ENCODE measurements around the gene IER3. TPM values are rescaled to one million over a fixed set of nuclear protein-coding genes. Genes with fewer than 3 reads are reported as not detected.

IER3 gene
- total and polyA plus RNA-seq, 7 experiments from 2014 or later, result 2.2 to 69.9 (median 14.7) TPM

- intact Hi-C loops (cut with micrococcal nuclease), result loop anchor here (10.0 kb wide), 2 partner anchors 337 to 423 kb away; partner anchors contain the start of gene TRIM39 (in 1 of the 2)
- H3K4me3 Mint-ChIP-seq, result peak overlapping the region in 1 of 10 donors; percentile 5
- H3K27me3 Mint-ChIP-seq, result no peaks in the 10 kb centered on the region
- H3K27ac Mint-ChIP-seq, result peak overlapping the region in 5 of 9 donors; percentile 6 to 78 (median 39)
- H3K4me3 ChIP-seq (ENCODE audit: low read length), result no peak overlapping the region
- H3K9me3 Mint-ChIP-seq, result no peaks in the 10 kb centered on the region
- no peaks in the 10 kb centered on the region for H3K27me3 ChIP-seq (ENCODE audit: control insufficient read depth in 2 of 2, insufficient read depth in 2 of 2, low read length in 2 of 2)
- peaks cover 0 to 3% of the 10 kb centered on the region in 2 donors for H3K4me1 ChIP-seq (ENCODE audit: control insufficient read depth in 2 of 2, insufficient read depth in 2 of 2, low read length in 2 of 2)
- ChIA-PET CTCF (interaction anchor here (1.1 to 1.7 kb wide), 2 partner anchors 17 to 18 kb away, joined by 4 to 7 read pairs; no protein-coding TSS in a partner anchor), POLR2A (interaction anchor here (0.6 to 1.4 kb wide), 2 partner anchors 46 to 150 kb away, joined by 4 to 6 read pairs; no protein-coding TSS in a partner anchor)
- no peaks in the 10 kb centered on the region for H3K9me3 ChIP-seq (ENCODE audit: control insufficient read depth in 2 of 3, low read length in 3 of 3)
- no peak for ATAC-seq
- H3K4me1 Mint-ChIP-seq, result peaks cover 17 to 49% (median 32%) of the 10 kb centered on the region in 7 donors
- no peaks in the 10 kb centered on the region for H3K36me3 ChIP-seq (ENCODE audit: control insufficient read depth in 2 of 3, insufficient read depth in 3 of 3, low read length in 3 of 3)
- no peak overlapping the region for H3K27ac ChIP-seq (ENCODE audit: low read depth, low read length)
- peaks cover 0 to 6% (median 0%) of the 10 kb centered on the region in 5 donors for H3K36me3 Mint-ChIP-seq
- no peak for DNase-seq
These were observed 3.8 kb upstream of the IER3 start for GRCh38 chr6:30747902-30748769.

GRCh38 chr6:30747300-30747687, 2.9 kb upstream of the IER3 start:
- Histone ChIP-seq H3K4me1 (ENCODE audit: control insufficient read depth in 2 of 2, insufficient read depth in 2 of 2, low read length in 2 of 2) (peaks cover 0 to 8% of the 10 kb centered on the region in 2 donors), H3K9me3 (ENCODE audit: control insufficient read depth in 2 of 3, low read length in 3 of 3) (no peaks in the 10 kb centered on the region), H3K27me3 (ENCODE audit: control insufficient read depth in 2 of 2, insufficient read depth in 2 of 2, low read length in 2 of 2) (no peaks in the 10 kb centered on the region), H3K27ac (ENCODE audit: low read depth, low read length) (no peak overlapping the region), H3K36me3 (ENCODE audit: control insufficient read depth in 2 of 3, insufficient read depth in 3 of 3, low read length in 3 of 3) (peaks cover 0 to 1% (median 0%) of the 10 kb centered on the region in 3 experiments), H3K4me3 (ENCODE audit: low read length) (no peak overlapping the region)
- no peak overlapping the region for H3K4me3 Mint-ChIP-seq
- ChIA-PET CTCF (interaction anchor here (0.7 to 1.8 kb wide), 7 partner anchors 9 to 131 kb away, joined by 3 to 7 read pairs (median 4); no protein-coding TSS in a partner anchor), POLR2A (interaction anchor here (0.6 to 1.4 kb wide), 4 partner anchors 10 to 149 kb away, joined by 3 to 6 read pairs (median 4); no protein-coding TSS in a partner anchor)
- no peaks in the 10 kb centered on the region for H3K27me3 Mint-ChIP-seq
- ATAC-seq, result no peak
- peak overlapping the region in 7 of 9 donors; percentile 24 to 78 (median 39) for H3K27ac Mint-ChIP-seq
- intact Hi-C loops (cut with micrococcal nuclease), result loop anchor here (10.0 kb wide), 2 partner anchors 338 to 422 kb away; partner anchors contain the start of gene TRIM39 (in 1 of the 2)
- no peaks in the 10 kb centered on the region for H3K9me3 Mint-ChIP-seq
- DNase-seq, result no peak
- H3K4me1 Mint-ChIP-seq, result peaks cover 18 to 54% (median 35%) of the 10 kb centered on the region in 7 donors
- H3K36me3 Mint-ChIP-seq, result peaks cover 0 to 11% (median 0%) of the 10 kb centered on the region in 5 donors

DNA sequence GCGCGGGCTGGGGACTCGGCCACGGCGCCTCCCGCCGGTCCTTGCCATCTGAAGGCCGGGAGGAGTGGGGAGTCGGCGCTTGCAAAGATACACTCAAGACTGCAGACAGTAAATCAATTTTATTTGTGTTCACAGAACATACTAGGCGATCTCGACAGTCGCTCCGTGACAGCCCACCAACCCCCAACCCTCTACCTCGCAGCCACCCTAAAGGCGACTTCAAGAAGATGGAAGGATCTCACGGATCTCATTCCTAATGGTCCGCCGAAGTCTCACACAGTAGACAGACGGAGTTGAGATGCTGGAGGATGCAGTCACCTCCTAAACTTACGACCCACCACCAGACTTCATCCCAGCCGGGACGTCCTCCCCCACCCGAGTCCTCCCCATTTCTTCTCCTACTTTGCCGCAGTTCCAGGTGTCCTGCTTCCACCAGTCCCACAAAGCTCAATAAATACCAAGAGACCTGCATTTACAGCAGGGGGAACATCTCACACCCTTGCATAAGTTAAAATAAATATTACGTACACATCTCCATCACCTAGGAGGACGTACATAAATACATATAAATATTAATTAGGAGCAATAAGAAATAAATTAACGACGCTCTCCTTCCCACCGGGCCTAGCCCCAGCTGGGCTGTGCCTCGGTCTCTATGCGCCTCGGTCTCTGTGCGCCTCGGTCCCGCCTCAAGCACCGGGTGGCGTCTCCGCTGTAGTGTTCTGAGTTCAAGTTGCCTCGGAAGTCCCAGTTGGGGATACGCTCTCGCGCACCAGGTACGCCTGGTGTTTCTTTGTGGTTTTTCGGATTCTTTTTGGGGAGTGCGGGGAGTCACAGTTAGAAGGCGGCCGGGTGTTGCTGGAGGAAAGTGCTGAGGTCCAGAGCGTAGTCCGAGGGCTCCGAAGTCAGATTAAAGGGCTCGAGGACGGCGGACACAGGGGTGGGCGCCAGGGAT, 971 bp downstream of the IER3 start:
- ChIA-PET POLR2A (interaction anchor here (0.6 to 2.1 kb wide), 11 partner anchors 9 to 150 kb away, joined by 3 to 15 read pairs (median 4); partner anchors contain the start of gene DDR1), CTCF (interaction anchor here (0.6 to 1.5 kb wide), 3 partner anchors 48 to 340 kb away, joined by 4 to 6 read pairs (median 5); no protein-coding TSS in a partner anchor)
- ATAC-seq, result no peak
- Histone ChIP-seq H3K27ac (ENCODE audit: low read depth, low read length) (peak overlapping the region; percentile 83), H3K27me3 (ENCODE audit: control insufficient read depth in 2 of 2, insufficient read depth in 2 of 2, low read length in 2 of 2) (no peaks in the 10 kb centered on the region), H3K4me3 (ENCODE audit: low read length) (peak overlapping the region; percentile 85), H3K9me3 (ENCODE audit: control insufficient read depth in 2 of 3, low read length in 3 of 3) (no peaks in the 10 kb centered on the region), H3K4me1 (ENCODE audit: control insufficient read depth in 2 of 2, insufficient read depth in 2 of 2, low read length in 2 of 2) (peaks cover 20 to 26% of the 10 kb centered on the region in 2 donors), H3K36me3 (ENCODE audit: control insufficient read depth in 2 of 3, insufficient read depth in 3 of 3, low read length in 3 of 3) (peaks cover 0 to 11% (median 7%) of the 10 kb centered on the region in 3 experiments)
- intact Hi-C loops (cut with micrococcal nuclease), result loop anchor here (1.0 to 10.0 kb wide), 13 partner anchors 13 to 419 kb away; partner anchors contain the start of genes MRPS18B (in 1 of the 2), PPP1R10 (in 1 of the 2) and TRIM39 (in 1 of the 2)
- peak overlapping the region; percentile 84 to 98 (median 92) for H3K27ac Mint-ChIP-seq
- H3K36me3 Mint-ChIP-seq, result peaks cover 5 to 49% (median 8%) of the 10 kb centered on the region in 5 donors
- peaks cover 48 to 77% (median 62%) of the 10 kb centered on the region in 7 donors for H3K4me1 Mint-ChIP-seq
- peak in 5 of 9 donors; percentile 17 to 55 (median 44) for DNase-seq
- H3K4me3 Mint-ChIP-seq, result peak overlapping the region; percentile 84 to 100 (median 93)
- peaks cover 0 to 1% (median 0%) of the 10 kb centered on the region in 11 donors for H3K9me3 Mint-ChIP-seq
- H3K27me3 Mint-ChIP-seq, result no peaks in the 10 kb centered on the region

DNA sequence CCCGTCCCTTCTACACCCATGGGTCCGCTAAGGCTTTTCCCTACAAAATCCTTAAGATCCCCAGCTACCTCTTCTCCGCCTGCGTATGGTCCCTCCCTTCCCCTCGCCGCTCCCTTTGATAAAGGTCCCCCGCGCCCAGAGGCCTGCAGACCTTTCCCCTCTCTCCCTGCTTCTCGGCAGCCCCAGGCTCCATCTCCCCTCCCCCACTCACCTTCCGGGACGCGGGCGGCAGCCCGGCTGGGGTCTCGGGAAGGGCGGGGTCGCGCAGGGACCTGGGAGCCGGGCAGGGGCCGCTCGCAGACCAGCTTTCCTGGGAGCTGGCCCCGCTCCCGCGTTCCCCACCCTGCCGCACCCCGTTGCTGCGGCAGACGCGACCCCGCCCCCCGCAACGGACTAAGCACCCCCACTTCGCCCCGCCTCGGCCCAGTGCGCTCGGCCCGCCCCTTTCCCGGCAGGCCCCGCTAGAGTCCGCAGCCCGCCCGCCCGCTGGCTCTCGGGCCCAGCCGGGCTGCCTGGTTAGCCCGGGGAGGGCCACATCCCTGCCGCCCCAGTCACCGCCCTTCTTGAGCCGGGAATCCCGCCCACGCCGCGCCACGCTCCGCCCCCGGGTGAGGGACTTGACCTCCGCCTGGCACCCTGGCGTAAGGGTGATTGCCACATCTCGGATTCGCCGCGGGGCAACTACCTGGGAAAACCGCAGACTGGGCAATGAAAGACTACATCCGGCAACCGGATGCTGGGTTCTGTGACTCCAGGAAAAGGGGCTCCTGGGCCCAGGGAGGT, 1.8 kb downstream of the IER3 start, which contains the start of gene FLOT1:
Gene FLOT1, minus strand, starts transcription at position 372 of the 783 bp plus-strand sequence. CDS start 498 bp downstream, outside the sequence.
- POLR2A ChIA-PET, result interaction anchor here (0.7 to 2.1 kb wide), 15 partner anchors 10 to 402 kb away, joined by 3 to 15 read pairs (median 4); no protein-coding TSS in a partner anchor
- intact Hi-C loops (cut with micrococcal nuclease), result loop anchor here (1.0 to 10.0 kb wide), 8 partner anchors 27 to 418 kb away; partner anchors contain the start of genes MRPS18B (in 1 of the 2), PPP1R10 (in 1 of the 2) and TRIM39 (in 1 of the 2)

GRCh38 chr6:30741789-30742315, 2.5 kb downstream of the IER3 start:
- H3K36me3 ChIP-seq (ENCODE audit: control insufficient read depth in 2 of 3, insufficient read depth in 3 of 3, low read length in 3 of 3), result peaks cover 0 to 11% (median 7%) of the 10 kb centered on the region in 3 experiments
- ChIA-PET POLR2A (interaction anchor here (0.7 to 1.5 kb wide), 10 partner anchors 11 to 401 kb away, joined by 3 to 6 read pairs (median 4); no protein-coding TSS in a partner anchor), CTCF (interaction anchor here (0.6 to 1.2 kb wide), 5 partner anchors 11 to 196 kb away, joined by 3 to 4 read pairs (median 3); no protein-coding TSS in a partner anchor)
- no peaks in the 10 kb centered on the region for H3K9me3 ChIP-seq (ENCODE audit: control insufficient read depth in 2 of 3, low read length in 3 of 3)
- H3K4me3 ChIP-seq (ENCODE audit: low read length), result peak overlapping the region; percentile 85
- Mint-ChIP-seq H3K36me3 (peaks cover 7 to 62% (median 14%) of the 10 kb centered on the region in 5 donors), H3K4me1 (peaks cover 55 to 76% (median 64%) of the 10 kb centered on the region in 7 donors), H3K9me3 (peaks cover 0 to 1% (median 0%) of the 10 kb centered on the region in 11 donors), H3K4me3 (peak overlapping the region; percentile 84 to 100 (median 92)), H3K27me3 (no peaks in the 10 kb centered on the region), H3K27ac (peak overlapping the region; percentile 69 to 98 (median 88))
- intact Hi-C loops (cut with micrococcal nuclease), result loop anchor here (2.0 to 10.0 kb wide), 7 partner anchors 70 to 417 kb away; partner anchors contain the start of genes MRPS18B (in 1 of the 2), PPP1R10 (in 1 of the 2) and TRIM39 (in 1 of the 2)
- H3K27me3 ChIP-seq (ENCODE audit: control insufficient read depth in 2 of 2, insufficient read depth in 2 of 2, low read length in 2 of 2), result no peaks in the 10 kb centered on the region
- H3K4me1 ChIP-seq (ENCODE audit: control insufficient read depth in 2 of 2, insufficient read depth in 2 of 2, low read length in 2 of 2), result peaks cover 34 to 41% of the 10 kb centered on the region in 2 donors
- no peak for DNase-seq
- ATAC-seq, result no peak
- peak overlapping the region; percentile 83 for H3K27ac ChIP-seq (ENCODE audit: low read depth, low read length)

More for the DNA sequence above, 1.8 kb downstream of the IER3 start, which contains the start of gene FLOT1:
- Histone ChIP-seq H3K36me3 (ENCODE audit: control insufficient read depth in 2 of 3, insufficient read depth in 3 of 3, low read length in 3 of 3) (peaks cover 0 to 11% (median 7%) of the 10 kb centered on the region in 3 experiments), H3K9me3 (ENCODE audit: control insufficient read depth in 2 of 3, low read length in 3 of 3) (no peaks in the 10 kb centered on the region), H3K27me3 (ENCODE audit: control insufficient read depth in 2 of 2, insufficient read depth in 2 of 2, low read length in 2 of 2) (no peaks in the 10 kb centered on the region), H3K4me3 (ENCODE audit: low read length) (peak within 1 kb of the TSS; percentile 85), H3K4me1 (ENCODE audit: control insufficient read depth in 2 of 2, insufficient read depth in 2 of 2, low read length in 2 of 2) (peaks cover 28 to 35% of the 10 kb centered on the region in 2 donors), H3K27ac (ENCODE audit: low read depth, low read length) (peak within 1 kb of the TSS; percentile 83)
- CTCF ChIA-PET, result interaction anchor here (0.6 to 1.2 kb wide), 5 partner anchors 12 to 197 kb away, joined by 3 to 4 read pairs (median 3); no protein-coding TSS in a partner anchor
- Mint-ChIP-seq H3K4me1 (peaks cover 48 to 74% (median 61%) of the 10 kb centered on the region in 7 donors), H3K36me3 (peaks cover 7 to 56% (median 8%) of the 10 kb centered on the region in 5 donors), H3K27me3 (no peaks in the 10 kb centered on the region), H3K4me3 (peak within 1 kb of the TSS; percentile 84 to 100 (median 93)), H3K27ac (peak within 1 kb of the TSS; percentile 84 to 98 (median 93)), H3K9me3 (peaks cover 0 to 1% (median 0%) of the 10 kb centered on the region in 11 donors)
- peak; percentile 84 for ATAC-seq
- DNase-seq, result peak in 7 of 9 donors; percentile 47 to 98 (median 56)
